ENCODE data around the gene SPOCK1. TPM values are rescaled to one million over a fixed set of nuclear protein-coding genes. Genes with fewer than 3 reads are reported as not detected.

The SPOCK1 gene
- polyA plus RNA-seq, 4 donors, result 5.9 to 39.6 (median 14.2) TPM

GRCh38 chr5:137342764-137343163 lies 156.4 kb downstream of the SPOCK1 start:
- no peak for DNase-seq (ENCODE audit: low read depth in 4 of 4, low spot score in 3 of 4)

DNA sequence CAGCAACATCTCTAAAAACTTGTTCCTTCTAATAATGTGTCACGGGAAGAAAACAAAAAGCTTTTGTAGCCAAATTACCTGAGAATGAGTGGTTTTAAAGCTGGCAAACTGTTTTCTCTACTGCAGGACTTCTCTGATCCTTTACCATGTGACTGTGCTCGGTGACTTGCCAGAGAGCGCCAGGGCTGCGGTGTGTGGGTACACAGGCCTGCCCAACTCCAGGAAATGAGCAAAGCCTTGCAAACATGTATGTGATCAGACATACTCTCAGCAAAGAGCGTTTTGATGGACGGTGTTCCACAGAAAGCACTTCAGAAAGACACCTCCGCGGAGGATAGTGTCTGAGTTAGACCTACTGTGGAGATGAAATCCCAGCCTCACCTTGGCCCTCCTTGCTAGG lies 157.3 kb downstream of the SPOCK1 start:
- no peak for DNase-seq (ENCODE audit: low read depth in 4 of 4, low spot score in 3 of 4)

- no peak for DNase-seq (ENCODE audit: low read depth in 4 of 4, low spot score in 3 of 4)
These were observed 158.2 kb downstream of the SPOCK1 start for GRCh38 chr5:137340881-137341280.

- DNase-seq (ENCODE audit: low read depth in 4 of 4, low spot score in 3 of 4), result no peak
These were observed 162.5 kb downstream of the SPOCK1 start for GRCh38 chr5:137336565-137337120.

- DNase-seq (ENCODE audit: low read depth in 4 of 4, low spot score in 3 of 4), result no peak
These were observed 163.0 kb downstream of the SPOCK1 start for GRCh38 chr5:137336161-137336560.

DNA sequence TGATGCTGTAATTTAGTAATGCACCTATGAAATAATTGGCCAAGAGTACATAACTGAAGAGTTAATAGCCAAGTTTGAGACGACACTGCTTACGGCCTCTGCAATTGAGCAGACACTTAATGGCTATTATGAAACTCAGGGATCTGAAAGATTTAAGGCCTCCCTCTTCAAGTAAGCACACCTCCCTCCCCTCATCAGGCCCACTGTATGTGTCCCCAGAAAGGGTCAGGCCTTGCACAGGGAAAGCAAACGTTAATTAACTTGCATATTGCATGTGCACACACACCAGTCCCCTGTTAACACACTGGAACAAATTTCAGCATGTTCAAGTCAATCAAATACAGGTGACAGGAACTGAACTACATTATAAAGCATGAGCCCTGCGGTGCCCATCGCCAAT lies 163.6 kb downstream of the SPOCK1 start:
- no peak for DNase-seq (ENCODE audit: low read depth in 4 of 4, low spot score in 3 of 4)

- no peak for DNase-seq (ENCODE audit: low read depth in 4 of 4, low spot score in 3 of 4)
These were observed 165.2 kb downstream of the SPOCK1 start for GRCh38 chr5:137333928-137334327.

- DNase-seq (ENCODE audit: low read depth in 4 of 4, low spot score in 3 of 4), result no peak
These were observed 165.7 kb downstream of the SPOCK1 start for GRCh38 chr5:137333475-137333874.

DNA sequence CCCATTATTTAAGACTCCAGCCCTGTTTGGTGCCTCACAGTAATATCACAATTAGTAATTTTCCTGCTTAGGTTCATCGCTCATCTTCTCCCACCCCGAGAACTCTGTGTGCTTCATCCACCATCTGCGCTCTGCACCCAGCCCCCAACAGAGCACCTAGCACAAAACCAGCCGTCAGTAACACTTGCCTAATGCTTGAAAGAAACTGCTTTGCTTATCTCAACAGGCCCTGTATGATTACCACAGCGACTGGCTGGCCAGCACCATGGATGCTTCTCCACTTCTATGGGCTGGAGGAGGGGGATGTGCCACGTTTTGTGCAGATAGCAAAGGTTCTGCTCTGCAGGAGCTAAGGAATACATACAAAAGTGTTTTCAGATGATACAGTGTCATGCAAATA lies 166.8 kb downstream of the SPOCK1 start:
- no peak for DNase-seq (ENCODE audit: low read depth in 4 of 4, low spot score in 3 of 4)

DNA sequence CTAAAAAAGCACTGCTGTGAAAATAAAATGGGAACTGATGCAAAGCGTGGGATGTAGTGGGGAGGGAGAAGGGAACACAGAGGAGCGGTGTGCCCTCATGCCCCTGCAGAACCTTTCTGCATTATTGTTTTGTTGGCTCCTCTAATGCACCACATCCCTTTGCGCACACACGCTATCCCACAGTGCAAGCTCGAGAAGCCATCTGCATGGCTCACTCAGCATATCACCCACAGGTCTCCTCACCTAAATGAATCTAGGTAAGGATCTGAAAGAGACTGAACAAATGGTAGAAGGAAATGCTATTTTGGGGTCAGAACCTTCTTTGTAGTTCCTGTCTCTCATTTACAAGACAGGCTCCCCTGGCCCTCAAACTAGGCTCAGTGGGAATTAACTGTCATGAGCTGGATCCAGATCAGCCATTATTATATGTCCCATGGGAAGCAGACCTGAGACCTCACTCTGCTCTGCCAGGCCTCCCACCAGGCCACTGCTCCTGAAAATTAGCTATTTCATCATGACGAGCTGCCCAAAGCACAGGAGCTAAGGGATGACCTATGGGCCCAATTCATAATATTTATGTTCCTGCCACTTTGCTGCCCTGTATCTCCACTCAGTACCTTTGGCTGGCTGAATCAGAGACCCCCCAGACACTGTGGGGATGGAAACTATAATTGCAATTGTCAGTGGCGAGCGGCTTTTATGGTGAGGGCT lies 169.4 kb downstream of the SPOCK1 start:
- DNase-seq (ENCODE audit: low read depth in 4 of 4, low spot score in 3 of 4), result no peak

GRCh38 chr5:137328991-137329390 lies 170.1 kb downstream of the SPOCK1 start:
- DNase-seq (ENCODE audit: low read depth in 4 of 4, low spot score in 3 of 4), result no peak

- DNase-seq (ENCODE audit: low read depth in 4 of 4, low spot score in 3 of 4), result no peak
These were observed 170.7 kb downstream of the SPOCK1 start for GRCh38 chr5:137328463-137328862.

DNA sequence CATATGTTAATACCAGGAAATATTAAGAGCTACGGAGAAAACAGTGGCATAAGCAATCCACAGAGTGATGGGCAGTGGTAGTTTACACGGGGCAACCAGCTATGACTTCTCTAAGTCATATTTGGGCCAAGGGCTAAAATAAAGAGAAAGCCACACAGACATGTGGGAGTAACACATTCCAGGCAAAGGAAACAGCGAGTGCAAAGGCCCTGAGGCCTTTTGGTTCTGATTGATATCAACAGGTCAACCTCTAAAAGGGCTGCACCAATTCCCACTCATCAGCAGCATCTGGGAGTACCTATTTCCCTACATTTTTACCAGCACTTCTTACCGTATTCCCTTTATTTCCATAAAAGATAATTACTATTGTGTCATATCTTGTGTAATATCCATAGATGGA lies 173.4 kb downstream of the SPOCK1 start:
- no peak for DNase-seq (ENCODE audit: low read depth in 4 of 4, low spot score in 3 of 4)

- DNase-seq (ENCODE audit: low read depth in 4 of 4, low spot score in 3 of 4), result peak in 3 of 4 donors; percentile 22 to 40 (median 26)
These were observed 178.8 kb downstream of the SPOCK1 start for GRCh38 chr5:137320056-137321045.

DNA sequence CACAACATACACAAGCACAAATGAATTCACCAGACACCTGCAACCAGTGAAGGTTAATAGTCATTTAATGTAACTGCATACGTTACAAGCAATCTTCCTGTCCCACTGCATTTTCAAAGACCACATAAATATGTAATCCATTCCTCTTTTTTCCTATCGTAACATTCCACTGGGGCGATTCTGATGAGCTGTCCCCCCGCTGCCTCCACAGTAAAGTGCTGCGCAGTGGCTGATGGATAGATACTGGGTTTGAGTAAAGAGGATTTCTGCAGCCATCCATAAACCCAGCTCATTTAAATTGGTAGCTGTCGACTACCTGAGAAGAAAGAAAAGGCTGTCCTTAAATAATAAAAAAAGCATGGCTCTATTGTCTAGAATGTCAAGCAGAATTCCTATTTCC lies 181.1 kb downstream of the SPOCK1 start:
- no peak for DNase-seq (ENCODE audit: low read depth in 4 of 4, low spot score in 3 of 4)

GRCh38 chr5:137316346-137316736 lies 182.8 kb downstream of the SPOCK1 start:
- DNase-seq (ENCODE audit: low read depth in 4 of 4, low spot score in 3 of 4), result no peak

GRCh38 chr5:137315534-137316345 lies 183.4 kb downstream of the SPOCK1 start:
- DNase-seq (ENCODE audit: low read depth in 4 of 4, low spot score in 3 of 4), result no peak

GRCh38 chr5:137315109-137315508 lies 184.0 kb downstream of the SPOCK1 start:
- DNase-seq (ENCODE audit: low read depth in 4 of 4, low spot score in 3 of 4), result no peak

GRCh38 chr5:137313526-137314175 lies 185.5 kb downstream of the SPOCK1 start:
- no peak for DNase-seq (ENCODE audit: low read depth in 4 of 4, low spot score in 3 of 4)

GRCh38 chr5:137312011-137312410 lies 187.1 kb downstream of the SPOCK1 start:
- DNase-seq (ENCODE audit: low read depth in 4 of 4, low spot score in 3 of 4), result no peak

Data from left renal pelvis (tissue), 4 donors.